CD14-positive monocyte (primary cell): ENCODE measurements around the gene MDGA2. TPM values are rescaled to one million over a fixed set of nuclear protein-coding genes. Genes with fewer than 3 reads are reported as not detected.

Experiments used
- DNase-seq, 3 donors: peaks; one replicate each; pipeline ENCODE4 v3.0.0-alpha.2; 2011 to 2022
- H2AFZ ChIP-seq: 2 replicates; pipeline ENCODE4 v1.6.0; 2012; ENCODE audit warnings: mild to moderate bottlenecking, low read depth, low read length, inconsistent platforms; ENCODE audit not compliant: insufficient read depth, poor library complexity, severe bottlenecking
- H3K27ac ChIP-seq, 2 donors: 1 replicate in 1 of 2; 2 replicates in 1 of 2; pipeline ENCODE4 v1.5.1; 2012 to 2013; ENCODE audit warnings: low read length in 2 of 2, control low read depth in 1 of 2, inconsistent platforms in 1 of 2, low read depth in 1 of 2, mild to moderate bottlenecking in 1 of 2
- H3K27me3 ChIP-seq, 2 donors: one replicate each; pipeline versions ENCODE4 v1.6.0 to v1.6.1; 2011 to 2013; ENCODE audit warnings: low read length in 2 of 2; ENCODE audit not compliant: control insufficient read depth in 2 of 2, insufficient read depth in 2 of 2
- H3K36me3 ChIP-seq, 2 donors: replicated peaks in 1 of 2; 1 replicate in 1 of 2; 2 replicates in 1 of 2; pipeline versions ENCODE4 v1.5.1 to v1.6.1; 2012 to 2013; ENCODE audit warnings: low read length in 2 of 2, control low read depth in 1 of 2, inconsistent platforms in 1 of 2, mild to moderate bottlenecking in 1 of 2; ENCODE audit not compliant: insufficient read depth in 2 of 2, control insufficient read depth in 1 of 2
- H3K4me1 ChIP-seq, 2 donors: 1 replicate in 1 of 2; 2 replicates in 1 of 2; pipeline versions ENCODE4 v1.5.1 to v1.6.1; 2012 to 2013; ENCODE audit warnings: low read length in 2 of 2, control low read depth in 1 of 2, inconsistent platforms in 1 of 2, mild to moderate bottlenecking in 1 of 2, moderate library complexity in 1 of 2; ENCODE audit not compliant: insufficient read depth in 2 of 2, control insufficient read depth in 1 of 2
- H3K4me2 ChIP-seq: replicated peaks from 2 replicates; pipeline ENCODE3; 2012; ENCODE audit warnings: low read length, moderate library complexity, mild to moderate bottlenecking; ENCODE audit not compliant: poor library complexity, severe bottlenecking; ENCODE audit errors: extremely low read depth
- H3K4me3 ChIP-seq, 3 experiments: fragments of 200-600 bp in 1 of 3; sonication (generic) in 1 of 3; replicated peaks in 1 of 3; 1 replicate in 2 of 3; 2 replicates in 1 of 3; pipeline ENCODE4 v1.5.1; 2011 to 2013; ENCODE audit warnings: low read length in 3 of 3, mild to moderate bottlenecking in 3 of 3, control low read depth in 2 of 3, low read depth in 2 of 3, inconsistent platforms in 1 of 3, moderate library complexity in 1 of 3
- H3K79me2 ChIP-seq: 2 replicates; pipeline ENCODE4 v1.6.0; 2012; ENCODE audit warnings: mild to moderate bottlenecking, control low read depth, inconsistent platforms, low read length, moderate library complexity; ENCODE audit not compliant: insufficient read depth
- H3K9ac ChIP-seq: 2 replicates; pipeline ENCODE4 v1.6.0; 2017; ENCODE audit warnings: low read length, mild to moderate bottlenecking; ENCODE audit not compliant: insufficient read depth, poor library complexity, severe bottlenecking
- H3K9me3 ChIP-seq, 2 donors: replicated peaks in 1 of 2; 1 replicate in 1 of 2; 2 replicates in 1 of 2; pipeline versions ENCODE4 v1.5.1 to v1.6.1; 2012 to 2013; ENCODE audit warnings: low read length in 2 of 2, control low read depth in 1 of 2; ENCODE audit not compliant: control insufficient read depth in 1 of 2, insufficient read depth in 1 of 2
- H4K20me1 ChIP-seq: 2 replicates; pipeline ENCODE4 v1.6.0; 2012; ENCODE audit warnings: mild to moderate bottlenecking, low read length, control low read depth, moderate library complexity; ENCODE audit not compliant: insufficient read depth
- H3K27ac Mint-ChIP-seq, 7 donors: one replicate each; pipeline ENCODE4 v1.8.0; 2020; ENCODE audit warnings: mild to moderate bottlenecking in 7 of 7, mixed read lengths in 7 of 7, moderate library complexity in 6 of 7, inconsistent platforms in 2 of 7
- H3K27me3 Mint-ChIP-seq, 3 donors: one replicate each; pipeline ENCODE4 v1.8.0; 2021 to 2022; ENCODE audit warnings: low read depth in 3 of 3, mild to moderate bottlenecking in 3 of 3, mixed read lengths in 3 of 3, moderate library complexity in 3 of 3, inconsistent platforms in 1 of 3
- H3K36me3 Mint-ChIP-seq, 2 donors: one replicate each; pipeline ENCODE4 v1.8.0; 2020; ENCODE audit warnings: mixed read lengths in 2 of 2, inconsistent platforms in 1 of 2, mild to moderate bottlenecking in 1 of 2
- H3K4me1 Mint-ChIP-seq: one replicate; pipeline ENCODE4 v1.8.0; 2020; ENCODE audit warnings: mild to moderate bottlenecking, mixed read lengths
- H3K4me3 Mint-ChIP-seq, 2 donors: one replicate each; pipeline ENCODE4 v1.8.0; 2020; ENCODE audit warnings: mild to moderate bottlenecking in 2 of 2, mixed read lengths in 2 of 2, moderate library complexity in 1 of 2
- H3K9me3 Mint-ChIP-seq, 7 donors: one replicate each; pipeline ENCODE4 v1.8.0; 2020 to 2022; ENCODE audit warnings: mixed read lengths in 7 of 7, mild to moderate bottlenecking in 6 of 7, moderate library complexity in 6 of 7, inconsistent platforms in 2 of 7
- CTCF ChIP-seq: fragments of 200-600 bp; IDR thresholded peaks from one replicate; pipeline ENCODE4 v1.8.0; 2022; ENCODE audit warnings: antibody characterized with exemption, mild to moderate bottlenecking
- WGBS: methylation state at CpG from one replicate; pipeline ENCODE4 v1.1.5; 2013; ENCODE audit warnings: missing lambda C conversion rate; ENCODE audit not compliant: insufficient coverage; 5-methylcytosine and 5-hydroxymethylcytosine counted together
- intact Hi-C, 2 donors: fragments of 100-400 bp; cut with micrococcal nuclease; formaldehyde crosslinking; loops; one replicate each; pipeline versions ENCODE4 v1.15.0 to v1.15.1; 2023
- polyA plus RNA-seq, 3 donors: library from polyadenylated mRNA; depleted of rRNA in 1 of 3; unstranded in 2 of 3; stranded (reverse) in 1 of 3; fragments of 300-500 nt in 2 of 3; fragments of >200 nt in 1 of 3; fragmentation: Illumina TruSeq in 2 of 3; gene quantifications; 1 replicate in 2 of 3; 2 replicates in 1 of 3; pipeline ENCODE4 v1.2.3, GENCODE V29; 2012 to 2021

The MDGA2 gene
- polyA plus RNA-seq, 3 donors, result not detected

- intact Hi-C loops, result no loop called here
- WGBS, result no CpG with 5 or more reads among the region's 2 CpGs
Measured at GRCh38 chr14:47660158-47660557, 15.2 kb downstream of the MDGA2 start.

GRCh38 chr14:47658041-47658440 lies 17.4 kb downstream of the MDGA2 start:
- no peak overlapping the region for H3K4me3 Mint-ChIP-seq
- no peak for TF ChIP-seq CTCF
- no peaks in the 10 kb centered on the region for H3K27me3 ChIP-seq
- H3K9ac ChIP-seq, result no peak overlapping the region
- H3K27ac Mint-ChIP-seq, result no peak overlapping the region
- no peak overlapping the region for H3K27ac ChIP-seq
- no peak overlapping the region for H3K4me3 ChIP-seq
- H3K4me1 Mint-ChIP-seq, result no peaks in the 10 kb centered on the region
- peaks cover 0 to 6% (median 0%) of the 10 kb centered on the region in 7 donors for H3K9me3 Mint-ChIP-seq
- H3K79me2 ChIP-seq, result no peaks in the 10 kb centered on the region
- H3K4me2 ChIP-seq, result no peak overlapping the region
- DNase-seq, result no peak
- H3K36me3 Mint-ChIP-seq, result no peaks in the 10 kb centered on the region
- H4K20me1 ChIP-seq, result no peaks in the 10 kb centered on the region
- H3K27me3 Mint-ChIP-seq, result peaks cover 0 to 4% (median 0%) of the 10 kb centered on the region in 3 donors
- H3K9me3 ChIP-seq, result no peaks in the 10 kb centered on the region
- intact Hi-C loops, result no loop called here
- no peak overlapping the region for H2AFZ ChIP-seq
- H3K36me3 ChIP-seq, result no peaks in the 10 kb centered on the region
- H3K4me1 ChIP-seq, result no peaks in the 10 kb centered on the region
- no CpG with 5 or more reads among the region's 1 CpG for WGBS

More at GRCh38 chr14:47660158-47660557, 15.2 kb downstream of the MDGA2 start:
- Histone ChIP-seq H3K9me3 (no peaks in the 10 kb centered on the region), H3K9ac (no peak overlapping the region), H2AFZ (no peak overlapping the region), H3K4me2 (no peak overlapping the region), H3K27ac (no peak overlapping the region), H4K20me1 (no peaks in the 10 kb centered on the region), H3K27me3 (no peaks in the 10 kb centered on the region), H3K79me2 (no peaks in the 10 kb centered on the region), H3K4me3 (no peak overlapping the region), H3K36me3 (no peaks in the 10 kb centered on the region), H3K4me1 (no peaks in the 10 kb centered on the region)
- no peak for TF ChIP-seq CTCF
- peaks cover 0 to 4% (median 2%) of the 10 kb centered on the region in 3 donors for H3K27me3 Mint-ChIP-seq
- no peak overlapping the region for H3K4me3 Mint-ChIP-seq
- H3K4me1 Mint-ChIP-seq, result no peaks in the 10 kb centered on the region
- H3K9me3 Mint-ChIP-seq, result peaks cover 0 to 6% (median 0%) of the 10 kb centered on the region in 7 donors
- no peak overlapping the region for H3K27ac Mint-ChIP-seq
- H3K36me3 Mint-ChIP-seq, result no peaks in the 10 kb centered on the region
- DNase-seq, result no peak
